ENCODE measurements around the gene CLEC14A.

CLEC14A gene

DNA sequence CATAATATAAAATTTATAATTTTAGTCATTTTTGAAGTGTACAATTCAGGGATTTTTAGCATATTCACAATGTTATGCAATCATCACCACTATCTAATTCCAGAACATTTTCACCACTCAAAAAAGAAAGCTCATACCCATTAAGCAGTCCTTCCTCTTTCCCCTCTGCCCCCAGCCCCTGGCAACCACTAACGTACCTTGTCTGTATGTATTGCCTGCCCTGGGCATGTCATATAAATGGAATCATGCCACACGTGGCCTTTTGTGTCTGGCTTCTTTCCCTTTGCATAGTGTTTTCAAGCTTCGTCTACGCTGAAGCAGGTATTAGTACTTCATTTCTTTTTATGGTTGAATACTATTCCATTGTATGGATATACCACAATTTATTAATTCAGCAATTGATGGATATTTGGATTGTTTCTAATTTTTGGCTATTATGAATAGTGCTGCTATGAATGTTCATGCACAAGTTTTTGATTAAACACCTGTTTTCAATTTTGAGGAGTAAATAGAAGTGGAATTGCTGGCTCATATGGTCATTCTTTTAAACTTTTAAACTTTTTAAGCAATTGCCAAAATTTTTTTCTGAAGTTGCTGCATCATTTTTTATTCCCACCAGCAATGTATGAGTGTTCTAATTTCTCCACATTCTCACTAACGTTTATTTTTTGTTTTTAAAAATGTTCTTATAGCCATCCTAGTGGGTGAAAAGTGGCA is 49.8 kb downstream of the CLEC14A start:
- DNase-seq, result no peak

DNA sequence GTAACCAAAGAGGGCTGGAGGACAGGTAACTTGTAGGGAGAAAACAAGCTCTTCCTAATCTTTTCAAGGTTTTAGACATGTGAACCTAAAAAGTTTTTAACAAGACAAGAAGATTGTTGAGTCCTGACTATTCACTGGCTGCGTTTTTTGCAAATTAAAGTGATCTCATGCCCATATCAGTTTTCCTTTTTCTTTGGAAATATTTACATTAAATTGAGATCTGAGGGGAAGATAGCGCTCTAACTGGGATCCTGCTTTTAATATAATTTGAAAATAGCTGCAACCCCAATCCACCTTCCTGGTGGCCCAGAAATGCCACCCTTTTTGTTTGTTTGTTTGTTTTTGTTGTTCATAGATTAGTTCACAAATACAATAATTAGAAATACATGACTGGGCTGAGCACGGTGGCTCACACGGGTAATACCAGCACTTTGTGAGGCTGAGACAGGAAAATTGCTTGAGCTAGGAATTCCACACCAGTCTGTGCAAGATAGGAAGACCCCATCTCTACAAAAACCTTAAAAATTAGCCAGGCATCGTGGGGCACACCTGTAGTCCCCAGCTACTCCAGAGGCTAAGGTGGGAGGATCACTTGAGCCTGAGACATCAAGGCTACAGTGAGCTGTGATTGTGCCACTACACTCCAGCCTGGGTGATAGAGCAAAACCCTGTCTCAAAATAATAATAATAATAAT is 50.6 kb downstream of the CLEC14A start:
- no peak for DNase-seq

DNA sequence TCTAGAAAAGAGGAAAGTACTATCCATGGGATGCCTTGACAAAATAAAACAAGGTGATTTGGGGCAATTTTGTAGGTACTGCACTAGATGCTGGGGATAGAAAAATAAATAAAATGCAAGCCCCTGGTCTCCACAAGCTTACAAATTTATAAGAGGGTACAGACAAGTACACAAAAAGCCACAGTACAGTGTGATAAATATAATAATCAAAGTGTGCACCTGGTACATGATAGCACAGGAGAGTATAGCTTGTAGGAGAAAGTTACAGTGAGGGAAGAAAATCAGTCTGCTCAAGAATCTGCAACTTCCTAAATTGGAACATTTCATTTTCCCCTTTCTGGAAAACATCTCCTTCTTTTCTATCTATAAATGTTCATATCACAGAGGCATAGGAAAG is 51.2 kb downstream of the CLEC14A start:
- no peak for DNase-seq

All from activated CD4-positive, alpha-beta T cell treated with anti-CD3 and anti-CD28 coated beads, Interleukin-10, Interleukin-2, amounts not matched to agents 100 ng/mL and 50 ng/mL, durations not matched to agents 16 hours and 8 hours (primary cell).